PC-3 (cell line): ENCODE results near the gene MYRFL.

ENCODE experiments used
- CTCF ChIP-seq: fragments of 300-600 bp; sonication (generic); conservative IDR thresholded peaks from 2 replicates; pipeline ENCODE4 v1.5.1; 2017; ENCODE audit warnings: antibody characterized with exemption, low read depth, mild to moderate bottlenecking, low read length
- EZH2 ChIP-seq: fragments of 300-600 bp; sonication (generic); IDR thresholded peaks from one replicate; pipeline ENCODE4 v1.6.1; 2017; ENCODE audit warnings: antibody characterized with exemption, mild to moderate bottlenecking, low read length; ENCODE audit not compliant: unreplicated experiment
- EZH2phosphoT487 ChIP-seq: fragments of 300-600 bp; sonication (generic); IDR thresholded peaks from 2 replicates; pipeline ENCODE4 v1.6.1; 2018; ENCODE audit warnings: mild to moderate bottlenecking, antibody characterized with exemption, low read length, borderline replicate concordance

- no peak for TF ChIP-seq CTCF
- TF ChIP-seq EZH2 = no peak
- TF ChIP-seq EZH2phosphoT487 = no peak
Measured at GRCh38 chr12:69835081-69835480, 10.1 kb downstream of the MYRFL start.
